Transverse colon (tissue), 4 donors: ENCODE measurements around the gene IPO8.

Source experiments
- POLR2AphosphoS5 ChIP-seq, 3 donors: sonication (generic); formaldehyde crosslinking; IDR thresholded peaks; one replicate each; pipeline ENCODE4 v1.6.1; 2016; ENCODE audit warnings: antibody characterized with exemption in 3 of 3
- TF ChIP-seq, protein P1 (sequence below), 5 experiments: fragments of 200-600 bp in 3 of 5; fragments of 450-650 bp in 2 of 5; sonication (generic) in 3 of 5; IDR thresholded peaks; 1 replicate in 2 of 5; 2 replicates in 3 of 5; pipeline ENCODE4 v1.5.1; 2016 to 2017; ENCODE audit warnings: antibody characterized with exemption in 5 of 5, inconsistent platforms in 3 of 5, mild to moderate bottlenecking in 2 of 5, moderate library complexity in 1 of 5

GRCh38 chr12:30692470-30692869 lies 3.2 kb downstream of the IPO8 start:
- TF ChIP-seq, protein P1, sequence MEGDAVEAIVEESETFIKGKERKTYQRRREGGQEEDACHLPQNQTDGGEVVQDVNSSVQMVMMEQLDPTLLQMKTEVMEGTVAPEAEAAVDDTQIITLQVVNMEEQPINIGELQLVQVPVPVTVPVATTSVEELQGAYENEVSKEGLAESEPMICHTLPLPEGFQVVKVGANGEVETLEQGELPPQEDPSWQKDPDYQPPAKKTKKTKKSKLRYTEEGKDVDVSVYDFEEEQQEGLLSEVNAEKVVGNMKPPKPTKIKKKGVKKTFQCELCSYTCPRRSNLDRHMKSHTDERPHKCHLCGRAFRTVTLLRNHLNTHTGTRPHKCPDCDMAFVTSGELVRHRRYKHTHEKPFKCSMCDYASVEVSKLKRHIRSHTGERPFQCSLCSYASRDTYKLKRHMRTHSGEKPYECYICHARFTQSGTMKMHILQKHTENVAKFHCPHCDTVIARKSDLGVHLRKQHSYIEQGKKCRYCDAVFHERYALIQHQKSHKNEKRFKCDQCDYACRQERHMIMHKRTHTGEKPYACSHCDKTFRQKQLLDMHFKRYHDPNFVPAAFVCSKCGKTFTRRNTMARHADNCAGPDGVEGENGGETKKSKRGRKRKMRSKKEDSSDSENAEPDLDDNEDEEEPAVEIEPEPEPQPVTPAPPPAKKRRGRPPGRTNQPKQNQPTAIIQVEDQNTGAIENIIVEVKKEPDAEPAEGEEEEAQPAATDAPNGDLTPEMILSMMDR (IDR thresholded peaks at IDR 0.05) = no peak
- no peak for TF ChIP-seq POLR2AphosphoS5 (IDR thresholded peaks at IDR 0.05)
